DND-41 (cell line): Measurements from ENCODE around the gene CCDC92.

Source experiments
- ATAC-seq: fragments of 200-7000 bp; cut with Tn5 transposase; 3 replicates; pipeline ENCODE4 v1.9.1; 2021; ENCODE audit warnings: low read depth; ENCODE audit not compliant: insufficient read depth
- DNase-seq: peaks from one replicate; pipeline ENCODE4 v3.0.0-alpha.2; 2020
- H2AFZ ChIP-seq: 2 replicates; pipeline ENCODE4 v1.6.0; 2012; ENCODE audit warnings: low read depth, low read length
- H3K27ac ChIP-seq: 2 replicates; pipeline ENCODE4 v1.5.1; 2012; ENCODE audit warnings: low read length, inconsistent platforms
- H3K27me3 ChIP-seq: fragments of 200-600 bp; sonication (generic); 2 replicates; pipeline ENCODE4 v1.6.0; 2012; ENCODE audit warnings: low read length, mild to moderate bottlenecking, inconsistent platforms; ENCODE audit not compliant: insufficient read depth, poor library complexity
- H3K36me3 ChIP-seq: 2 replicates; pipeline ENCODE4 v1.5.1; 2012; ENCODE audit warnings: low read length, inconsistent platforms; ENCODE audit not compliant: insufficient read depth
- H3K4me1 ChIP-seq: 2 replicates; pipeline ENCODE4 v1.5.1; 2012; ENCODE audit warnings: mild to moderate bottlenecking, low read length; ENCODE audit not compliant: insufficient read depth
- H3K4me2 ChIP-seq: 2 replicates; pipeline ENCODE4 v1.6.0; 2012; ENCODE audit warnings: mild to moderate bottlenecking, moderate library complexity, low read length, inconsistent platforms; ENCODE audit not compliant: insufficient read depth
- H3K4me3 ChIP-seq, 2 experiments: fragments of 200-600 bp in 1 of 2; shearing (Covaris generic) in 1 of 2; 2 replicates each; pipeline ENCODE4 v1.5.1; 2012 to 2016; ENCODE audit warnings: inconsistent platforms in 2 of 2, low read length in 2 of 2, mild to moderate bottlenecking in 2 of 2, low read depth in 1 of 2, moderate library complexity in 1 of 2
- H3K79me2 ChIP-seq: 2 replicates; pipeline ENCODE4 v1.6.0; 2012; ENCODE audit warnings: low read length, inconsistent platforms; ENCODE audit not compliant: insufficient read depth
- H3K9ac ChIP-seq: 2 replicates; pipeline ENCODE4 v1.6.0; 2012; ENCODE audit warnings: low read depth, mild to moderate bottlenecking, inconsistent platforms, low read length, moderate library complexity
- H3K9me3 ChIP-seq: 2 replicates; pipeline ENCODE4 v1.5.1; 2012; ENCODE audit warnings: low read length, moderate library complexity, mild to moderate bottlenecking, inconsistent platforms; ENCODE audit not compliant: insufficient read depth, severe bottlenecking
- H4K20me1 ChIP-seq: 2 replicates; pipeline ENCODE4 v1.6.0; 2012; ENCODE audit warnings: low read length; ENCODE audit not compliant: insufficient read depth
- EZH2 ChIP-seq: IDR thresholded peaks from 3 replicates; pipeline ENCODE4 v1.6.1; 2012; ENCODE audit warnings: borderline replicate concordance, low read depth, mild to moderate bottlenecking, moderate library complexity, low read length, inconsistent platforms; ENCODE audit not compliant: severe bottlenecking
- TF ChIP-seq, protein P1 (sequence below): IDR thresholded peaks from 2 replicates; pipeline ENCODE4 v1.5.1; 2012; ENCODE audit warnings: borderline replicate concordance, low read length, moderate library complexity, mild to moderate bottlenecking; ENCODE audit not compliant: poor library complexity, severe bottlenecking; ENCODE audit errors: extremely low read depth

The CCDC92 gene

DNA sequence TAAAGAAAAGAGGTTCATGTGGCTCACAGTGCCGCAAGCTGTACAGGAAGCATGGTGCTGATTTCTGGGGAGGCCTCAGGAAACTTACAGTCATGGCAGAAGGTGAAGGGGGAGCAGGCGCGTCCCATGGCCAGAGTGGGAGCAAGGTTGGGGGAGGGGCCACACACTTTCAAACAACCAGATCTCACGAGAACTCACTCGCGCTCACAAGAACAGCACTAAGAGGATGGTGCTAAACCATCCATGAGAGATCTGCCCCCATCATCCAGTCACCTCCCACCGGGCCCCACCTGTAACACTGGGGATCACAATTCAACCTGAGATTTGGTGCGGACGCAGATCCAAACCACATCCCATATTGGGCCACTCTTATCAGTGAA, 80.5 kb downstream of the CCDC92 start:
- Histone ChIP-seq H3K9ac (no peak overlapping the region), H3K79me2 (no peaks in the 10 kb centered on the region), H3K4me2 (no peak overlapping the region), H4K20me1 (no peaks in the 10 kb centered on the region; the same call in 1 of the 2 replicates), H3K4me3 (no peak overlapping the region), H3K36me3 (no peaks in the 10 kb centered on the region), H2AFZ (no peak overlapping the region), H3K9me3 (no peaks in the 10 kb centered on the region), H3K4me1 (peaks cover 4% of the 10 kb centered on the region; the same call in 1 of the 2 replicates), H3K27me3 (peaks cover 9% of the 10 kb centered on the region), H3K27ac (no peak overlapping the region)
- DNase-seq (no peak), ATAC-seq (no peak)
- TF ChIP-seq, protein P1, sequence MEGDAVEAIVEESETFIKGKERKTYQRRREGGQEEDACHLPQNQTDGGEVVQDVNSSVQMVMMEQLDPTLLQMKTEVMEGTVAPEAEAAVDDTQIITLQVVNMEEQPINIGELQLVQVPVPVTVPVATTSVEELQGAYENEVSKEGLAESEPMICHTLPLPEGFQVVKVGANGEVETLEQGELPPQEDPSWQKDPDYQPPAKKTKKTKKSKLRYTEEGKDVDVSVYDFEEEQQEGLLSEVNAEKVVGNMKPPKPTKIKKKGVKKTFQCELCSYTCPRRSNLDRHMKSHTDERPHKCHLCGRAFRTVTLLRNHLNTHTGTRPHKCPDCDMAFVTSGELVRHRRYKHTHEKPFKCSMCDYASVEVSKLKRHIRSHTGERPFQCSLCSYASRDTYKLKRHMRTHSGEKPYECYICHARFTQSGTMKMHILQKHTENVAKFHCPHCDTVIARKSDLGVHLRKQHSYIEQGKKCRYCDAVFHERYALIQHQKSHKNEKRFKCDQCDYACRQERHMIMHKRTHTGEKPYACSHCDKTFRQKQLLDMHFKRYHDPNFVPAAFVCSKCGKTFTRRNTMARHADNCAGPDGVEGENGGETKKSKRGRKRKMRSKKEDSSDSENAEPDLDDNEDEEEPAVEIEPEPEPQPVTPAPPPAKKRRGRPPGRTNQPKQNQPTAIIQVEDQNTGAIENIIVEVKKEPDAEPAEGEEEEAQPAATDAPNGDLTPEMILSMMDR = no peak
- no peak for TF ChIP-seq EZH2

DNA sequence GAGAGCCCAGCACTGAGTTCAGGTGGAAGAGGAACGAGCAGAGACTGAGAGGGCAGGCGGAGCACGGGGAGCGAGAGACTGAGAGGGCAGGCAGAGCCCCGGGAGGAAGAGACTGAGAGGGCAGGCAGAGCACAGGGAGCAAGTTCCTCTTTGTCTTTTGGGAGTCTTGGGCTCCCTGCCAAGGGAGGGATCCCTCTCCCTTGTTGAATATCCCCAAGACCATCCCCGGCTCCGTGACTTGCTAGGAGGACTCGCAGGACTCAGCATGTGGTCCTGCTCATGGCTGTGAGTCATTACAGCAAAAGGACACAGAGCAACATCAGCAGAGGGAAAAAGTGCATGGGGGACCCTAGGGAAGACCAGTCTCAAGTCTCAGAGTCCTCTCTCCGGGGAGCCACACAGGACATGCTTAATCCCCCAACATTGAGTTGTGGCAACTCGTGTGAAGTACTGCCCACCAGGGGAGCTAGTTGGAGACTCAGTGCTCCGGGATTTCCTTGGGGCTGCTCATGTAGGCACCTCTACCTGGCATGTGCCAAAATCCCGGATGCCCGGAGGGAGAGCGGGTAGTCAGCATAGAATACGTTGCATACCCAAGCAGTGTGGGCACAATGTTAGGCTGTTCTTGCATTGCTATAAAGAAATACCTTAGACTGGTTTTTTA, 81.0 kb downstream of the CCDC92 start:
- H3K9me3 ChIP-seq = no peaks in the 10 kb centered on the region
- peaks cover 4% of the 10 kb centered on the region; the same call in 1 of the 2 replicates for H3K4me1 ChIP-seq
- DNase-seq (no peak), ATAC-seq (no peak)
- H3K4me2 ChIP-seq = no peak overlapping the region
- no peaks in the 10 kb centered on the region for H3K36me3 ChIP-seq
- TF ChIP-seq, protein P1 = no peak
- TF ChIP-seq EZH2 = no peak
- peaks cover 10% of the 10 kb centered on the region for H3K27me3 ChIP-seq
- no peak overlapping the region for H3K4me3 ChIP-seq
- no peak overlapping the region for H3K27ac ChIP-seq
- no peak overlapping the region for H2AFZ ChIP-seq
- H3K79me2 ChIP-seq = no peaks in the 10 kb centered on the region
- no peak overlapping the region for H3K9ac ChIP-seq
- H4K20me1 ChIP-seq = no peaks in the 10 kb centered on the region; the same call in 1 of the 2 replicates

DNA sequence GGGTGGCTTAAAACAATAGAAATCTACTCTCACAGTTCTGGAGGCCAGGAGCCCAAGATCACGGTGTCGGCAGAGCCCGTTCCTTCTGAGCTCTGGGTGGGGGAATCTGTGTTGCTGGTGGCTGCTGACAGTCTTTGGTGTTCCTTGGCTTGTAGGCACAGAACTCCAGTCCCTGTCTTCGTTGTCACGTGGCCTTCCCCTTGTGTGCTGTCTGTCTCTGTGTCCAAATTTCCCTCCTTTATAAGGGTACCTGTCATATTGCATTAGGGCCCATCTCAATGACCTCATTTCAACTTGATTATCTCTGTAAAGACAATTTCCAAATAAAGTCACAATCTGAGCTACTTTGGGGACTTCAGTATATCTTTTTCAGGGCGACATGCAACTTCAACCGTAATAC, 81.6 kb downstream of the CCDC92 start:
- no peak for DNase-seq

More for the DNA sequence above, 81.6 kb downstream of the CCDC92 start:
- H3K79me2 ChIP-seq = no peaks in the 10 kb centered on the region
- H3K36me3 ChIP-seq = no peaks in the 10 kb centered on the region
- no peak overlapping the region for H2AFZ ChIP-seq
- H3K4me3 ChIP-seq = no peak overlapping the region
- H3K27me3 ChIP-seq = peaks cover 10% of the 10 kb centered on the region
- ATAC-seq = no peak
- no peak overlapping the region for H3K4me2 ChIP-seq
- H3K9me3 ChIP-seq = no peaks in the 10 kb centered on the region
- H3K9ac ChIP-seq = no peak overlapping the region
- H4K20me1 ChIP-seq = no peaks in the 10 kb centered on the region; the same call in 1 of the 2 replicates
- TF ChIP-seq, protein P1 = no peak
- no peak for TF ChIP-seq EZH2
- peaks cover 4% of the 10 kb centered on the region; the same call in 1 of the 2 replicates for H3K4me1 ChIP-seq
- H3K27ac ChIP-seq = no peak overlapping the region
